Amygdala (tissue), 56 donors: ENCODE measurements around the gene BHLHA9.
"Not testable (repeated sequence)": the region's sequence is repeated elsewhere in the genome, so short reads cannot be mapped to it uniquely, and the experiment has no call there.

Experiments
- DNase-seq, 56 donors: peaks; one replicate each; lab custom pipeline; 2025; lab: John Stamatoyannopoulos, UW

BHLHA9 gene

DNA sequence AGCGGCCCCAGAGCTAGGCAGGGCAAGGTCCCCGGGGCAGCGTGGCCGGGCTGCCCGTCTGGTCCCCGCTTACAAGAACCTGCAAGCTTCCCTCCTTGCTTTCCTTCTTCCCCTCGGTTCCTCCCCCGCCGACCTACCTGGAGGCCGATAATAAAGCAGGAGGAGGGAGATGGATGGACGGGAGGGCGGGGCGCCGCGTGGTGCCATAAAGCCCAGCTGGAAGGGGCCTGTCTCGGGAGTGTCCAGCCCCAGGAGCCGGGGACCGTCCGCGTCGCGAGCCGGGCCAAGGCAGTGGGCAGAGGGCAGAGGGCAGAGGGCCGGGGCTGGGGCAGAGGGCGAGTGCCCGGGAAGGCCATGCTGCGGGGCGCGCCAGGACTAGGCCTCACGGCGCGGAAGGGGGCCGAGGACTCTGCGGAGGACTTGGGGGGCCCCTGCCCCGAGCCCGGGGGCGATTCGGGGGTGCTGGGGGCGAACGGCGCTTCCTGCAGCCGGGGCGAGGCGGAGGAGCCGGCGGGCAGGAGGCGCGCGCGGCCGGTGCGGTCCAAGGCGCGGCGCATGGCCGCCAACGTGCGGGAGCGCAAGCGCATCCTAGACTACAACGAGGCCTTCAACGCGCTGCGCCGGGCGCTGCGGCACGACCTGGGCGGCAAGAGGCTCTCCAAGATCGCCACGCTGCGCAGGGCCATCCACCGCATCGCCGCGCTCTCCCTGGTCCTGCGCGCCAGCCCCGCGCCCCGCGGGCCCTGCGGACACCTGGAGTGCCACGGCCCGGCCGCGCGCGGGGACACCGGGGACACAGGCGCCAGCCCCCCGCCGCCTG is at the start of gene BHLHA9:
Gene BHLHA9, plus strand, starts transcription at position 235 of the 820 bp plus-strand sequence. Its CDS starts 120 bp downstream, at position 355.
- DNase-seq: no peak

DNA sequence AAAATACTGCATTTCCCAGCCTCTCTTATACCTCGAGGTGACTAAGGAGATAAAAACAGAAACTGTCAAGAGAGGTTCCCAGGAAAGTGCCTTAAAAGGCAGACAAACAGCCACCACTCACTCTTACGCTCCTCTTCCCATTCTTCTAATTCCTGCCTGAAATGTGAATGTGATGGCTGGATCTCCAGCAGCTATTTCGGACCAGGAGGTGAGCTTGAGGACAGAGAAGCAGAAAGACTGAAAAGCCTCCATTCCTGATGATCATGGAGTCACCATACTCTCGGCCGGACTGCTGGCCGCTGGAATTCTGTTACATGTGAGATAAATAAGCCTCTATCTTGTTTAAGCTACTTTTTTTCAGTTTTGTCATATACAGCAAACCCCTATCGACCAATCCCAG is 49.0 kb upstream of the BHLHA9 start:
- no peak for DNase-seq

DNA sequence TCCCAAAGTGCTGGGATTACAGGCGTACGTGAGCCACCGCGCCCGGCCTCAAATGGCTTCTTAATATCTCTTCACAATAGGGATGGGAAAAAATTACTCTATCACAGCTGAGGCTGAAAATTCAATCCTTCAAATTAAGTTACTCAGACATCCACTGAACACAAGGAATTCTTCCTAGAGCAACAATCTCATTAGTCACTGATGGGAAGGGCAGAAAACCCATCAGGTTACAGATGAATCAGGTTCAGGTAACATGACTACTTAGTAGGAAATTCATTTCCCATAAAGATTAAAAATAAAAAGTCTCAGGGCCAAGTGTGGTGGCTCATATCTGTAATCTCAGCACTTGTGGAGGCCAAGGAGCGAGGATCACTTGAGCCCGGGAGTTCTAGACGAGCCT is 47.9 kb upstream of the BHLHA9 start:
- no peak for DNase-seq

DNA sequence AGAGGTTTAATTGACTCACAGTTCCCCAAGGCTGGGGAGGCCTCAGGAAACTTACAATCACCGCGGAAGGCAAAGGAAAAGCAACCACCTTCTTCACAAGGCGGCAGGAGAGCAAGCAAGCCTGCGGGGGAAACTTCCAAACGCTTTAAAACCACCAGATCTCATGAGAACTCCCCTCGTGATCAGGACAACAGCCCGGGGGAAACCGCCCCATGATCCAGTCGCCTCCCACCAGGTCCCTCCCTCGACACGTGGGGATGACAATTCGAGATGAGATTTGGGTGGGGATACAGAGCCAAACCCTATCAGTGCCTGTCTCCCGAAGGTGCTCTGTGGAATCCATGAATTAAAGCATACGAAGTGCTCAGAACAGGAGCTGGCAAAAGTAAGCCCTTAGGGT is 46.6 kb upstream of the BHLHA9 start:
- no peak for DNase-seq

DNA sequence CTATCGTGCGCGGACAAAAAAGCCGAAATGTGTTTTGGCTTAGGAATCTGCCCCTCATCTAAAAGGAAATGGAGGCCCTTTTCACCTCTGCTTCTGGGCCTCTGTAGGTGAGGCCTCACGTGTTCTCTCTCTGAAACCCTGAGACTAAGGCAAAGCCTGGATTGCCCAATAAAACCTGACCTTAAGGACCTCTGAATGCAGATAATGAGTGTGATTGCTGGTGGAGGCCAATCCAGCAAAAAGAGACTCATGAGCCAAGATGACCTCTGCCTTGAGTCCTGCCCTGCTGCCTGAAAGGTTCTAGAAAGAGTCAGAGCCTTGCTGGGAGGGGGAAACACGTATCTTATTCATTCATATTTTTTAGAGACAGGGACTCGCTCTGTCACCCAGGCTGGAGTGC is 45.9 kb upstream of the BHLHA9 start:
- no peak for DNase-seq

DNA sequence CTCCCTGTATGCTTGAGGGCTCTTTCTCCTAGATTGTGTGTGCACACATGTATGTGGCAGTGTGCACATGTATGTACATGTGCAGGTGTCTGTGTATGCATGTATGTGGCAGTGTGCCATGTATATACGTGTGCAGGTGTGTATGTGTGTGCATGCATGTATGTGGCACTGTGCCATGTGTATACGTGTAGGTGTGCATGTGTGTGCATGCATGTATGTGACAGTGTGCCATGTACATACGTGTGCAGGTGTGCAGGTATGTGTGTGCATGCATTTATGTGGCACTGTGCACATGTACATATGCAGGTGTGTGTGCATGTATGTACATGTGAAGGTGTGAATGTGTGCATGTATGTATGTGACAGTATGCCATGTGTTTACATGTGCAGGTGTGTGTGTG is 43.9 kb upstream of the BHLHA9 start:
- no peak for DNase-seq

DNA sequence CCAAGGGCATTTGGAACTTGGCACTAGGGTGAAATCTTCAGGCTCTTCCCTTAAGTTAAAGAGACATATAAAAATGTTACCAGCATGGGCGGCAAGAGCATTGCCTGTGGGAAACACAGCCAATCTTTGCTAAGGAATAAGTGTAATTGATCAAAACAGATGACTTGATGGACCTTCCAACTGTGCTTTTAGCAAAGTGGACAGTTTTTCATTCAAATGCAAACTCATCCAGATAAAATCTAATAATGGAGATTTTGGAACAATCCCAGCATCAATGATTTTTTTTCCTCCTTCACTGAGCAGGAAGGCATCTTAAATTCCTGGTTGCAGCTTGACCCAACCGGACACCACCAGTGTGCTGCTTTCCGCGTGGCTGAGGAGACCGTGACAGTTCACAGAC is 42.9 kb upstream of the BHLHA9 start:
- no peak for DNase-seq

DNA sequence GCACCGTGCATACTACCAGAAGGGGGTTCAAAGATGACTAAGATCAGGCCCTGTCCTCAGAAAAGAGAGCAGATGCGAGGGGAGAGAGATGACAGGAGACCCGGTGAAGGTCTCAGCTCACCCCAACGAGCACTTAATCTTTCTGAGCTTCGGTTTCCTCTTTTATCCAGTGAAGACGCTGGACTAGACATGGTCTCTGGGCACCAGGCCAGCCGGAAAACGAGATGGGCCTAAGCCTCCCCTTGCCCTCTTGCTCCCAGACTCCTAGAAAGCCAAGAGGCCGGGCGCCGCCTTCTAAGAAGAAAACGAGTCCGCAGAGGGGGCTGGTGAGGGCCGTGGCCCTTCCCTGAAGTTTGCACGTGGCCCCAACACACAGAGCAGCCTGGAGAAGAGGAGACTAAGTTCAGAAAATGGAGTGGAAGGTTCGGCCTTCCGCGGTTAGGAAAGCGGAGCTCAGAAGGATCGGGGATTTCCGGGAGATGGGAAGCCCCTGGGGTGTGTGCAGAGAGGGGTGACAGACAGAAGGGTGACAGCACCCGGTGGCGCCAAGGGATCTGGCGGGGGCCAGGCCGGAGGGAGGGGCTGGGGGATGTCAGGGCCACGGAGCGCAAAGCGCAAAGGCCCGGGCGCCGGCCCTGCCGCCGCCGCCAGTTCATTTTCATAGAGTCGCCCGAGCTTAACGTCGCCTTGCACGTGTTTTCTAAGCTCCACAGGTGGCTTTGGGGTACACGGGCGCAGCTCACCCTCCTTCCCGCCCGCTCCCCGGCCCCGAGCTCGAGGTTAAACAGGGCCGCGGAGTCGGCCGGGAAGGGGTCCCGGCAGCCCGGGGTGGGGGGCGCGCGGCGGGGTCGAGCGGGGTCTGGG is 42.1 kb upstream of the BHLHA9 start:
- DNase-seq: peak in 3 of 56 donors; percentile 9 to 25 (median 15)

DNA sequence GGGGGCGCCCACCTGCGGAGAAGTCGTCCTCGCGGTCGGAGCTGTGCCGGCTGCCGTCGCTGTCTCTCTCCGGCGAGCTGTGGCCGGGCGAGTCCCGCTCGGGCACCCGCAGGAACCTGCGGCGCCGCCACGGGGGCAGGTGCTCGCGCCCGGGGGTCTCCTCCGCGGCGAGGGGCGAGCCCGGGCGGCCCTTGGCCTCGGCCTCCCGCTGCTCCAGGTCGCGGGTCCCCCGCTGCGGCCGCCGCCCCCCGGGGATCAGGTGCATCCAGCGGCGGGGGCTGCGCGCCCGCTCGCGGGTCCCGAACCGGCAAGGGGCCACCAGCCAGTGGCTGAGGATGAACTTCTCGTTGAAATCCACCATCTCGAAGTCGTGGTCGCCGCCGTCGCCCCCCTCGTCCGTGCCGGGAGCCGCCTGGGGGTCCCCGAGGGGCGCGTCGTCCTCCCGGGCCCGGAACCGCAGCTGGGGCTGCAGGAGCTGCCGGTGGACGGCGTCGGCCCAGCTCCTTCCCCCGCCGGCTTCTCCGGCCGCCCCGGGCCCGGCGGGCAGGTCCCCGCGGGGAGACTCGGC is 41.4 kb upstream of the BHLHA9 start:
- no peak for DNase-seq

DNA sequence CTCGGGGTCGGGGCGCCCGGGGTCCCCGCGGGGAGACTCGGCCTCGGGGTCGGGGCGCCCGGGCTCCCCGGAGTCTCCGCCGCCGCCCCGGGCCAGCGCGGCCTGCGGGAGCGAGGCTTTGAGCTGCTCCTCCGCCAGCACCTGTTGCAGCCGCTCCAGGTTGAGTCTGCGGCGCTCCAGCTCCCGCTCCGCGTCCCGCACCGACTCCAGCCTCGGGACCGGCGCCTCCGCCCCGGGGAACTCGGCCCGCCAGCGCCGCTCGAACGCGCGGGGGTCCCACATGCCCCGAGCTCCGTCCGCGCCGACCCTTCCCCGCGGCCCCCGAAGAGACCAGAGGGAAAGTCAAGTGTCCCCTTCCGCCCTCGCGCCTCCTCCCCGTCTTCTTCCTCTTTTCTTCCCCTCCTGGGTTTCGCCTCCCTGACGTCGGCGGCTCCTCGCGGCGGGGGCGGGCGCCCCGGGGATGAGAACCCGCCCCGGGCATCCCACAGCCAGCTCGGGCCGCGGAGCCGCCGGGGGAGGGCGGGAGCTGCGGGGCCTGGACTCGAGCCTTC is 40.8 kb upstream of the BHLHA9 start:
- peak in 19 of 56 donors; percentile 6 to 54 (median 14) for DNase-seq

DNA sequence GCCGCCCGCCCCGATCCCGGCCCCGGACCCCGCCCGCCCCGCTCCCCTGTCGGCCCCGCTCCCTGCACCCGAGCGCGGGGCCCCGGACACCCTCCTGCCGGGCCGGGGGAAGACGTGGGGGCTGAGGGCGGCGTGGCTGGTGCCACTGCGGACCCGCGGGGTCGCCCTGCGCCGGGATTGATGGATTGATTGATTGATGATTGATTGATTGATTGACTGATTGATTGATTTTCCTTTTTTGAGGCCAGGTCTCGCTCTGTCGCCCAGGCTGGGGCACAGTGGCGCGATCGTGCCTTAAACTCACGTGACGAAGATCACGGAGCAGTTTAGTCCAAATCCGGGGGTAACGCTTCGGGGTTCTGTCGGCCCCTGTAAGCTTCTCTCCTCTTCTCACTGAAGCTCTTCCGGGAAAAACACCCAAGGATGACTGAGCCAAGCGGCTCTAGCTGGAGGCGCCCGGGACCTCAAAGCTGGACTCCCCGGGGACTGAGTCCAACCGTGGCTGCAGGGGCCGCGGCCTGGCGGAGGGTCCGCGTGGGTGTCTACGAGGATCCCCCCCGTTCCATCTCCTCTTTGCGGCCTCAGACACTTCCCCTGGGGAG is 40.2 kb upstream of the BHLHA9 start:
- DNase-seq: no peak

DNA sequence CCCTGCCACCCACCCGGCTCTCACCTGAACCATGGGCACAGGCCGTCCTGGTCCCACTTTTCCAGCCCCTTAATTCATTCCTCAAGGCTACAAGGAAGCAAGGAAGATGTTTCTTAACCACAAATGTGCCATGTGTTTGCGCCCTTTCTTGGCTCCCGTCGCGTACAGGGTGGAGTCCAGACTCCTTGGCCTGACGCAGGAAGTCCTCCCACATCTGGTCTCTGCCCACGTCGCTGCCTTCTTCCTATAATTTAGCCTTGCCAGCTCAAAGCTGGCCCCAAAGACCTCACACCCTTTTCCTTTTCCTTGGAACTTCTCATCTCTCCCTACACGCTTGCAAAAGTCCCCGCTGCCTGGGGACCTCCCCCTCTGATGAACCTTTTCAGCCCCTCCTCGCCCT is 38.8 kb upstream of the BHLHA9 start:
- no peak for DNase-seq

DNA sequence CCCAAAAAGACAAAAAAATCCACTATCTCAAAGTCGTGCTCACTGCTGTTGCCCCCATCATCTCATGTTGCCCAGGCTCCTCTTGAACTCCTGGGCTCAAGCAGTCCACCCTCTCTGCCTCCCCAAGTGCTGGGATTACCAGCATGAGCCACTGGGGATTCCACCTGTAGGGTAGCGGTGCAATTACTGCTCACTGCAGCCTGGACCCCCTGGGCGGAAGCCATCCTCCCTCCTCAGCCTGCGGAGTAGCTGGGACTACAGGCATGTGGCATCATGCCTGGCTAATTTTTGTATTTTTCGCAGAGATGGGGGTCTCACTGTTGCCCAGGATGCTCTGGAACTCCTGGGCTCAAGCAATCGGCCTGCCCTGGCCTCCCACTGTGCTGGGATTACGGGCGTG is 37.9 kb upstream of the BHLHA9 start:
- DNase-seq: no peak

DNA sequence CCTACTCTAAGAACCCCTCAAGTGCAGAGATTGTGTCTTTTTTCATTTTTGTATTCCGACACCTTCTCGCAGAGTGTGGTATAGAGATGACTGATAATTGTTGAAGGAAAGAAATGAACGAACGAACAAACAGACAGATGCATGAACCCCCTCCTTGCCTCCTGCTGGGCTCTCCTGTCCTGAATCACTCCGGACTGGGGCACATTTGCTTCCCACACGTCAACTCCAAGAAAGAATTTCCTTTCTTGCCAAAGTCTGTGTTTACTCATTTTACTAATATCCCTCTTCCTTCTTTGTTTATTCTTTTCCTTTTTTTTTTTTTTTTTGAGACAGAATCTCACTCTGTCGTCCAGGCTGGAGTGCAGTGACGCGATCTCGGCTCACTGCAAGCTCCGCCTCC is 37.5 kb upstream of the BHLHA9 start:
- no peak for DNase-seq

DNA sequence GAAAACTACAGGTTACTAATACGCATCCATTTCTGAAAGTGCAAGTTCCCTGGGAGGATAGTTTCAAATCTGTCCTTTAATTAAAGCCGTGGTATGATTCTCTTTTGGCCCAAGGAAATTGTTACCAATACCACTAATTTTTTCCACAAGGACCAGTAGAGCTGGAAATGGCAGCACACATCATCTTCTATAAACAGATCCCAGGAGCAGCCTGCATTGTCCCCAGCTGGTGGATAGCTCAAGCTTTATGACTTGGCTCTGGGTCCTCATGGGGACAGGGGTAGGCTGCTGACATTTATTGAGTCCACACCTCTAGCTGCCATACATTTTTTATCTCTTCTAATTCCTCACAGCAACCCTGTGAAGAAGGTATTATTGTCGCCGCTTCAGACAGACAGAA is 35.8 kb upstream of the BHLHA9 start:
- DNase-seq: no peak

DNA sequence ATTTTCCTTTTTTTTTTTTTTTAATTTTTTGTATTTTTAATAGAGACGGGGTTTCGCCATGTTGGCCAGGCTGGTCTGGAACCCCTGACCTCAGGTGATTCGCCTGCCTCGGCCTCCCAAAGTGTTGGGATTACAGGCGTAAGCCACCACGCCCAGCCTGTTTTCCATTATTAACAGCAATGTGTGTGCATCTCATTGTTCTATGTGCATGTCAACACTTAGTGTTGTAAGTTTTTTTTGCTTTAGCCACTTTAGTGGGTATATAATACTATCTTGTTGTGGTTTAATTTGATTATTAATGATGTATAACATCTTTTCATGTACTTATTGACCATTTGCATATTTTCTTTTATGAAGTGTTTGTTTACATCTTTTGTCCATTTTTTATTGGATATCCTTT is 32.8 kb upstream of the BHLHA9 start:
- DNase-seq: no peak

DNA sequence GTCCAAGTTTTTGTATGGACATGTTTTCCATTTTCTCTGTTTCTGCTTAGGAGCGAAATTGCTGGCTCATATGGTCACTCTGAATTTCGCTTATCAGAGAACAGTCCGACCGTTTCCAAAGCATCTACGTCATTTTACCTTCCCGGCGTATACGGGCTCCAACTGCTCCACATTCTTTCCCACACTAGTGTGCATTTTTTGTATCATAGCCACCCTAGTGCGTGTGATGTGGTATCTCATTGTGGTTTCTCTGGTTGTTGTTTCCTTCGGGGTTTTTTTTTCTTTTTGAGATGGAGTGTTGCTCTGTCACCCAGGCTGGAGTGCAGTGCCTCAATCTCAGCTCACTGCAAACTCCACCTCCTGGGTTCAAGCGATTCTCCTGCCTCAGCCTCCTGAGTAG is 31.0 kb upstream of the BHLHA9 start:
- no peak for DNase-seq

DNA sequence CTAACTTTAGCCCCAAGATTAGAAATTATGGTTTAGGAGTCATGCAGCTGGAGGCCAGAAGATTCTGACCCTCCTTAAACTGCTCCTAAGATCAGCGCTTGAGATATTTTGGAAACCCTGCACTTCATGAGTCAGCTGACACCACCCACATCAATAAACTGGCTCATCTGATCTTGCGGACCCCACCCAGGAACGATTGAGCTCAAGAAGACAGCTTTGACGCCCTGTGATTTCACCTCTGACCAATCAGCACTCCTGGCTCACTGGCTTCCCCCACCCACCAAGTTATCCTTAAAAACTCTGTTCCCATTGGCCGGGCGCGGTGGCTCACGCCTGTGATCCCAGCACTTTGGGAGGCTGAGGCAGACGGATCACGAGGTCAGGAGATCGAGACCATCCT is 29.8 kb upstream of the BHLHA9 start:
- not testable (repeated sequence) for DNase-seq

DNA sequence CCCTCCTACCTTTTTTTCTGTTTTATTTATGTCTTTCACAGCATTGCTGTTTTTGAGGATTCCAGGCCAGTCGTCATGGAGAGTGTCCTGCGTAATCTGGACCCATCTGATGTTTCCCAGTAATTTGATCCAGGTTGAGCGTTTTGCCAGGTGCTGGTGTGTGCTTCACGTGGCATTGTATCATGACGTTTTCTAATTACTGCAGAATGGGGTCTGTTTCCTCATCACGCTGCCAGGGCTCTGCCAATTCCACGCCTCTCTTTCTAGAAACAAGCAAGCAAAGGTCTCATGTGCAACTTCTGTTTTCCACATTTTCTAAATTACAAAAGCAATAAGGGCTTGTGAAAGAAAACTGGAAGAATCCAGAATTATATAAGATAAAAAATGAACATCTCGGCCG is 28.3 kb upstream of the BHLHA9 start:
- no peak for DNase-seq

DNA sequence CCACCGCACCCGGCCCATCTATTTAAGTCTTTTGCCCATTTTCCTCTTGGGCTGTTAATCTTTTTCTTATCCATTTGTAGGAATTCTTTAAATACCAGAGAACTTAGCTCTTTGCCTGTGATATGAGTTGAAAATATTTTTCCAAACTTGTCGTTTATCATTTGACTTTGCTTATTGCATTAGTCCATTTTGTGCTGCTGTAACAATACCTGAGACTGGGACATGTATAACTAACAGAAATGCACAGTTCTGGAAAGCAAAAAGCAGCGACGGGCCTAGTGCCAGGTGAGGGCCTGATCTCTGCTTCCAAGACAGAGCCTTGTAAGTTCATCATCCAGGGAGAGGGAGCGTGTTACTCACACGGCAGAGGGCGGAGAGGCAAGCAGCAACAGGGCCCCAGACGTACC is 25.6 kb upstream of the BHLHA9 start:
- DNase-seq: no peak
